ENCODE measurements around the gene HSPA1L. TPM values are rescaled to one million over a fixed set of nuclear protein-coding genes. Genes with fewer than 3 reads are reported as not detected.

HSPA1L gene
- total RNA-seq, 1 donor from 2014 or later, result 0.98 TPM

DNA sequence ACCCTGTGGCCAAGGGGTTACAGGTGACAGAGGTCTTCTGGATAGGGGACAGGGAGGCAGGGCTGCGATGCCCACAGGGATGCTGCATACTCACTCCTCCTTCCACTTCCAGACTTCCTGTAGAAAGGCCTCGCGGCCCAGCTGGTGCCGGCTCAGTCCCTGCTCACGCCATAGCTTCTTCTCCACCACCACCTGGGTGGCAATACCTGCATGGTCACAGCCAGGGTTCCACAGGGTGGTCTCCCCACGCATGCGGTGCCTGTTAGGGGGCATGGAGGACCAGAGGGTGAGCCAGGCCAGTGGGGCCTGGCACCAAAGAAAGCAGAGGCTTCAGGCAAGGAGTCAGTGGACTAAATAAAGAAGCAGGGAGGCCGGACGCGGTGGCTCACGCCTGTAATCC is 29.6 kb downstream of the HSPA1L start:
- TF ChIP-seq CTCF (IDR thresholded peaks at IDR 0.05), result no peak
- no peak for TF ChIP-seq POLR2A (IDR thresholded peaks at IDR 0.05)
- no peak for TF ChIP-seq POLR2AphosphoS5 (IDR thresholded peaks at IDR 0.05; ENCODE audit: insufficient read depth in 1 of 2, low read depth in 1 of 2)
- no peaks in the 10 kb centered on the region for H3K9me3 ChIP-seq
- peaks cover 0 to 42% of the 10 kb centered on the region in 2 donors for H3K36me3 ChIP-seq
- no peaks in the 10 kb centered on the region for H3K4me1 ChIP-seq
- intact Hi-C loops (cut with DNase I), result no loop called here
- H3K4me3 ChIP-seq, result no peak overlapping the region
- H3K27ac ChIP-seq, result no peak overlapping the region
- H3K27me3 ChIP-seq, result no peaks in the 10 kb centered on the region
- no peak for DNase-seq (ENCODE audit: extremely low spot score in 2 of 2)

DNA sequence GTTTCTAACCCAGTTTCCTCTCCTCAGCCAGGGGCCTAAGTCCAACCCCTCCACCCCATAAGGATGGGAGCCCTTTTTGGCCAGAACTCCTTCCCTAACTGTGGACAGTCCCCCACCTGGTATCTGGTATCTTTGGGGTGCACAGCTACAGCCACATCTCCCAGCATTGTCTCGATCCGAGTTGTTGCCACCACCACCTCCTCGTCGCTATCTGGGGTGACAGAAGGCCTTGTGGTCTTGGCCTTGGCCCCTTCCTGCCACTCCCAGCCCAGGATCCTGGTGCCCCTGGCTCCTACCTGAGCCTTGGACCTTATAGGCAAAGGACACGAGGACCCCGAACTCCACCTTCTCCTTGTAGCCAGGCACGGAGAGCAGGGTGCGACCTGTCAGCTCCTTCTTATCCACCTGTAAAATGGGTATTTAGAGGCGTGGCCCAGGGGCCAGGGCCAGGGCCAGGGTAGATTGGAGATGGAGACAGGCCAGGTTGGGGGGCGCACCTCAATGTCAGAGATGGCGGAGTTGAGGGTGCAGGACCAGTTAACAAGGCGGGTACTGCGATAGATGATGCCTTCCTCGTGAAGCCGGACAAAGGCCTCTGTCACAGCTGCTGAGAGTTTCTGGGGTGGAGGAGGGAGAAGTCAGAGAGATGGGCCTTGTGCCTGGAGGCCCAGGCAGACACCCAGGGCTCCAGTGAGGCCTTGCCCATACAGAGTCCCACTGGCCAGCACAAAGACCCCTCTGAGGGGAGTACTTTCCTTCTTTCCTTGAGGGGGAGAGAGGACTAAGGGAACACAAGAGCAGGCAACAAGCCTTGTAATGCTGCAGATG is 30.8 kb downstream of the HSPA1L start:
- H3K4me1 ChIP-seq, result no peaks in the 10 kb centered on the region
- TF ChIP-seq POLR2A (IDR thresholded peaks at IDR 0.05) (no peak), POLR2AphosphoS5 (IDR thresholded peaks at IDR 0.05; ENCODE audit: insufficient read depth in 1 of 2, low read depth in 1 of 2) (no peak), CTCF (IDR thresholded peaks at IDR 0.05) (no peak)
- H3K27me3 ChIP-seq, result no peaks in the 10 kb centered on the region
- intact Hi-C loops (cut with DNase I), result no loop called here
- H3K9me3 ChIP-seq, result no peaks in the 10 kb centered on the region
- H3K4me3 ChIP-seq, result no peak overlapping the region
- DNase-seq (ENCODE audit: extremely low spot score in 2 of 2), result no peak
- no peak overlapping the region for H3K27ac ChIP-seq
- H3K36me3 ChIP-seq, result peaks cover 0 to 54% of the 10 kb centered on the region in 2 donors

- DNase-seq (ENCODE audit: extremely low spot score in 2 of 2), result no peak
- intact Hi-C loops (cut with DNase I), result no loop called here
- Histone ChIP-seq H3K4me3 (no peak overlapping the region), H3K36me3 (peaks cover 0 to 60% of the 10 kb centered on the region in 2 donors), H3K4me1 (peaks cover 2% of the 10 kb centered on the region), H3K9me3 (no peaks in the 10 kb centered on the region), H3K27me3 (no peaks in the 10 kb centered on the region), H3K27ac (no peak overlapping the region)
- TF ChIP-seq POLR2AphosphoS5 (IDR thresholded peaks at IDR 0.05; ENCODE audit: insufficient read depth in 1 of 2, low read depth in 1 of 2) (no peak), CTCF (IDR thresholded peaks at IDR 0.05) (no peak), POLR2A (IDR thresholded peaks at IDR 0.05) (no peak)
Measured at GRCh38 chr6:31782126-31782855, 32.8 kb downstream of the HSPA1L start.

DNA sequence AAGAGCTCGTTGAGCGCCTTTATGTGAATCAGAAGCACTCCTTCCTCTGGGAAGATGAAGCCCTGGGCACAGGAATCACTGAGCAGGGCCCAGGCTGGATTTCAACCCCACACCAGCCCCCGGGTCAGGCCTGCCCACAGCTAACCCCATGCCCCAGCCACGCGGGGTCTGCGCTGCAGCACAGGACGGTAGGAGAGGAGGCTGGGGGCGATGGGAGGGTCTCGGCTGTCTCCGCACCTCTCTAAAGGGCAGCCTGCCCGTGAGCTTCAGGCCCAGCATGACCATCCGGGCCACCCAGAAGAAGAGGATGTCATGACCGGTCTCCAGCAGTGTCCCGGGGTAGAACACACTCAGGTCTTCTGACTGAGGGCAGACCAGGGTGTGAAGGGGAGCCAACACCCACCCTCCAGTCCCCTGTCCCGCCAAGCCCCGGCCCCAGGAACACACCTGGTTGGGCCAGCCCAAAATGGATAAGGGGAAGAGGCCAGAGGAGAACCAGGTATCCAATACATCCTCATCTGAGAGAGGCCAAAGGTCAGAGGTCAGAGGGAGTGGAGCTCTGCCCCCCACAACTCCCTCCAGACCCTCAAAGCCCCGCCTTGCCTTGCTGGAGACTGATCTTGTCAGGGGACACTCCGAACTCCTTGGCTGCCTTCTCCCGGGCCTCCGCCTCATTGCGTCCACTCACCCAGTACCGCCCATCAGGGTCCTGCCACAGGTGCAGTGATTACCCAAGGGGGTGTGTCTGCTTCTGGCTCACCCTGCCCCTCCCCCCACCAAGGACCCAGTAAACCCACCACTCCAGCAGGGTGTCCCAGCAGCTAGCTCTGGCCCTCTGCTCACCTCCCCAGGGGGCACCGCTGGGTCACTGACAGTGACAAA is 33.6 kb downstream of the HSPA1L start:
- H3K9me3 ChIP-seq, result no peaks in the 10 kb centered on the region
- H3K27me3 ChIP-seq, result no peaks in the 10 kb centered on the region
- peaks cover 0 to 60% of the 10 kb centered on the region in 2 donors for H3K36me3 ChIP-seq

More for the DNA sequence above, 33.6 kb downstream of the HSPA1L start:
- no peak overlapping the region for H3K4me3 ChIP-seq
- intact Hi-C loops (cut with DNase I), result no loop called here
- H3K4me1 ChIP-seq, result peaks cover 10% of the 10 kb centered on the region
- peak in 1 of 2 donors; percentile 93 for DNase-seq (ENCODE audit: extremely low spot score in 2 of 2)
- H3K27ac ChIP-seq, result no peak overlapping the region
- no peak for TF ChIP-seq CTCF (IDR thresholded peaks at IDR 0.05)
- no peak for TF ChIP-seq POLR2A (IDR thresholded peaks at IDR 0.05)
- TF ChIP-seq POLR2AphosphoS5 (IDR thresholded peaks at IDR 0.05; ENCODE audit: insufficient read depth in 1 of 2, low read depth in 1 of 2), result no peak
